ENCODE results near the gene ALG8.

ALG8 gene

DNA sequence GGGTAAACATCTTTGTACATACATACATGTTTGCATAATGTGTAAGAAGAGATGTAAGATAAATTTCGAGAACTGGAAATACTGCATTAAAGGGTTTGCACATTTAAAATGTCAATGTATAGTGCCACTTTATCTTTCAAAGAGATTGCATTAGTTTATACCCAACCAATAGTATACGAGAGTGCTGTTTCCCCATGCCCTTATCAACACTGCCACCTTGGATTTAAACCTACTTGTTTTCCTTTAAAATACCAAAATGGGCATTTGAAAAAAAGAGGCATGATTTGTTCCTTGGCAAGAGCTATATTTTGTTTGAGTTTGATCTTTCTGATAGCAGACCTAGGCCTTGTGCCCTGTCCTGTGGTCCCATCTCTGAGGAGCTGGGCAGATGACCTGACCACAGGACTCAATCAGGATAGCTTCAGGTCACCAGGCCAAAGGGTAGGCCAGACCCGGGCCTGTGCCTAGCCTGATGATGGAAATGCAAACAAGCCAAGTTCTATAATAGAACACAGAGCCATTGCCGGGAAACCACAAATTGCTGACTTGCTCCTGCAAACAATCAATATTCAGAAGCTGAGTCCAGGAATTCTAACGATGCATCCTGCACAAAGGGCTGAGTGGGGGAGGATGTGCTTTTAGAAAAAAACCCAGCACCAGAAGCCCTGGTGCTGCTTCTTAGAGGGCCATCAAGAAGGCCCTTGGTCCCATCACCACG, 16.9 kb upstream of the ALG8 start:
- Histone ChIP-seq H3K4me3 (ENCODE audit: low read length) (no peak overlapping the region), H4K5ac (ENCODE audit: low read length) (no peak overlapping the region), H3K18ac (ENCODE audit: low read length) (no peak overlapping the region), H3K9ac (ENCODE audit: low read length) (no peak overlapping the region), H3K4me2 (ENCODE audit: low read length) (no peak overlapping the region), H2BK120ac (ENCODE audit: low read depth, low read length) (no peak overlapping the region), H2AK5ac (ENCODE audit: low read length) (no peak overlapping the region), H3K36me3 (ENCODE audit: control insufficient read depth, insufficient read depth, low read length) (no peaks in the 10 kb centered on the region), H4K8ac (ENCODE audit: low read depth, low read length) (no peak overlapping the region), H3K4ac (ENCODE audit: low read depth, low read length) (no peak overlapping the region), H3K27me3 (ENCODE audit: insufficient read depth, low read length, poor library complexity) (no peaks in the 10 kb centered on the region), H2BK15ac (replicated peaks; ENCODE audit: low read depth) (no peak overlapping the region), H3K4me1 (ENCODE audit: control insufficient read depth, low read depth, low read length) (no peaks in the 10 kb centered on the region), H3K23ac (ENCODE audit: low read length) (no peak overlapping the region), H3K27ac (ENCODE audit: low read depth, low read length) (no peak overlapping the region), H2BK5ac (ENCODE audit: low read length) (no peak overlapping the region), H3K56ac (ENCODE audit: low read length) (no peak overlapping the region), H3K79me1 (ENCODE audit: low read length) (no peaks in the 10 kb centered on the region), H3K79me2 (ENCODE audit: control insufficient read depth, insufficient read depth, low read length) (no peaks in the 10 kb centered on the region)
- no CpG with 5 or more reads among the region's 6 CpGs for WGBS (ENCODE audit: extremely low coverage, insufficient coverage, low lambda C conversion rate)
- DNase-seq: no peak

DNA sequence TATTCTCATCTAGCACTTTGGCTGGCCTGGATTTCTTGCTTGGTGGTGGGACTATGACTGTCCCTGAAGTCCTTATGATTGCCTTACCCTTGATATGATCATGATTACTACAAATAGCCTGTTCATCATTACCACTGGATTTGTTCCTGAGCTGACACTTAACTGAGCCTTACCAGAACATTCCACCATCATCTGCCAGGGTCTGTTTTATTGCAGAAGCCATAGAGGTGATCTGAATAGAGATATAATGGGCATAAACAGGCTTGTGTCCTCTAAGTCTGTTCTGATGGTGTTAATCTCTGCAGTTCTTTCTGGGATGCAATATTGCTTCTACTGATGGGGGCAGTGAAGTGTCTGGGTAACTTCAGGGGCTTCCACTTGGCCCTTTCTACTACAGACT, 12.4 kb upstream of the ALG8 start:
- Histone ChIP-seq H3K27me3 (ENCODE audit: insufficient read depth, low read length, poor library complexity) (no peaks in the 10 kb centered on the region), H3K79me2 (ENCODE audit: control insufficient read depth, insufficient read depth, low read length) (no peaks in the 10 kb centered on the region), H2BK15ac (replicated peaks; ENCODE audit: low read depth) (no peak overlapping the region), H3K56ac (ENCODE audit: low read length) (no peak overlapping the region), H3K36me3 (ENCODE audit: control insufficient read depth, insufficient read depth, low read length) (no peaks in the 10 kb centered on the region), H3K18ac (ENCODE audit: low read length) (no peak overlapping the region), H2BK120ac (ENCODE audit: low read depth, low read length) (no peak overlapping the region), H3K4me2 (ENCODE audit: low read length) (no peak overlapping the region), H3K4ac (ENCODE audit: low read depth, low read length) (no peak overlapping the region), H3K27ac (ENCODE audit: low read depth, low read length) (no peak overlapping the region), H3K4me1 (ENCODE audit: control insufficient read depth, low read depth, low read length) (no peaks in the 10 kb centered on the region), H2BK5ac (ENCODE audit: low read length) (no peak overlapping the region), H2AK5ac (ENCODE audit: low read length) (no peak overlapping the region), H3K23ac (ENCODE audit: low read length) (no peak overlapping the region), H4K8ac (ENCODE audit: low read depth, low read length) (no peak overlapping the region), H3K4me3 (ENCODE audit: low read length) (no peak overlapping the region), H4K5ac (ENCODE audit: low read length) (no peak overlapping the region), H3K9ac (ENCODE audit: low read length) (no peak overlapping the region), H3K79me1 (ENCODE audit: low read length) (no peaks in the 10 kb centered on the region)
- no peak for DNase-seq

DNA sequence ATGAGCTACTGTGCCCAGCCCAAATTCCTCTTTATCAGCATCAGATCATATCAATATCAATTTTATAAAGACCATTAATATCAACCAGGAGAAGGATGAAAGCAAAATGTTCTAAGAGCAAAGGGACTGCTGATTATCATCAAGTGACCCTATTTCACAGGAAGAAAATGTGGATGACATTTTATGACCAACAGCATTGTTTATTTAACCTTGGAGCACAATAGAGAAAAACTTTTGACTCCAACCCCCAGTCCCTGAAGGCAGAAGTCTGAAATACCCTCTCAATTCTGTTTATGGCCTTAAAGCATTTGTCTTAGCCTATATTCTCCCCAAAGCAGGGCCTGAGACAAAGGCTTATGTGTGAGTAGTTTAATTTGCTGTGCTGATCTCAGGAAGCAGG, 11.3 kb upstream of the ALG8 start:
- H4K8ac ChIP-seq (ENCODE audit: low read depth, low read length): no peak overlapping the region
- no peak overlapping the region for H3K18ac ChIP-seq (ENCODE audit: low read length)
- H2BK5ac ChIP-seq (ENCODE audit: low read length): no peak overlapping the region
- no peak overlapping the region for H3K4me2 ChIP-seq (ENCODE audit: low read length)
- H3K79me1 ChIP-seq (ENCODE audit: low read length): no peaks in the 10 kb centered on the region
- no peak for DNase-seq
- H2AK5ac ChIP-seq (ENCODE audit: low read length): no peak overlapping the region
- H3K36me3 ChIP-seq (ENCODE audit: control insufficient read depth, insufficient read depth, low read length): no peaks in the 10 kb centered on the region
- no peak overlapping the region for H4K5ac ChIP-seq (ENCODE audit: low read length)
- no peak overlapping the region for H2BK15ac ChIP-seq (replicated peaks; ENCODE audit: low read depth)
- no peak overlapping the region for H2BK120ac ChIP-seq (ENCODE audit: low read depth, low read length)
- H3K4me1 ChIP-seq (ENCODE audit: control insufficient read depth, low read depth, low read length): no peaks in the 10 kb centered on the region
- no peak overlapping the region for H3K4ac ChIP-seq (ENCODE audit: low read depth, low read length)
- H3K79me2 ChIP-seq (ENCODE audit: control insufficient read depth, insufficient read depth, low read length): no peaks in the 10 kb centered on the region
- H3K23ac ChIP-seq (ENCODE audit: low read length): no peak overlapping the region
- no peak overlapping the region for H3K9ac ChIP-seq (ENCODE audit: low read length)
- no peak overlapping the region for H3K4me3 ChIP-seq (ENCODE audit: low read length)
- H3K56ac ChIP-seq (ENCODE audit: low read length): no peak overlapping the region
- H3K27ac ChIP-seq (ENCODE audit: low read depth, low read length): no peak overlapping the region
- H3K27me3 ChIP-seq (ENCODE audit: insufficient read depth, low read length, poor library complexity): no peaks in the 10 kb centered on the region

GRCh38 chr11:78150346-78150745, 10.9 kb upstream of the ALG8 start:
- Histone ChIP-seq H3K36me3 (ENCODE audit: control insufficient read depth, insufficient read depth, low read length) (no peaks in the 10 kb centered on the region), H2BK15ac (replicated peaks; ENCODE audit: low read depth) (no peak overlapping the region), H3K23ac (ENCODE audit: low read length) (no peak overlapping the region), H3K56ac (ENCODE audit: low read length) (no peak overlapping the region), H2BK120ac (ENCODE audit: low read depth, low read length) (no peak overlapping the region), H3K4me1 (ENCODE audit: control insufficient read depth, low read depth, low read length) (no peaks in the 10 kb centered on the region), H2AK5ac (ENCODE audit: low read length) (no peak overlapping the region), H3K4me2 (ENCODE audit: low read length) (no peak overlapping the region), H2BK5ac (ENCODE audit: low read length) (no peak overlapping the region), H3K4ac (ENCODE audit: low read depth, low read length) (no peak overlapping the region), H3K9ac (ENCODE audit: low read length) (no peak overlapping the region), H4K8ac (ENCODE audit: low read depth, low read length) (no peak overlapping the region), H4K5ac (ENCODE audit: low read length) (no peak overlapping the region), H3K4me3 (ENCODE audit: low read length) (no peak overlapping the region), H3K27ac (ENCODE audit: low read depth, low read length) (no peak overlapping the region), H3K79me1 (ENCODE audit: low read length) (no peaks in the 10 kb centered on the region), H3K18ac (ENCODE audit: low read length) (no peak overlapping the region), H3K27me3 (ENCODE audit: insufficient read depth, low read length, poor library complexity) (no peaks in the 10 kb centered on the region), H3K79me2 (ENCODE audit: control insufficient read depth, insufficient read depth, low read length) (no peaks in the 10 kb centered on the region)
- WGBS (ENCODE audit: extremely low coverage, insufficient coverage, low lambda C conversion rate): no CpG with 5 or more reads among the region's 4 CpGs
- no peak for DNase-seq

- H4K5ac ChIP-seq (ENCODE audit: low read length): no peak overlapping the region
- H3K4me3 ChIP-seq (ENCODE audit: low read length): no peak overlapping the region
- H3K79me1 ChIP-seq (ENCODE audit: low read length): no peaks in the 10 kb centered on the region
- no peak overlapping the region for H4K8ac ChIP-seq (ENCODE audit: low read depth, low read length)
- no peak overlapping the region for H3K23ac ChIP-seq (ENCODE audit: low read length)
- H3K27ac ChIP-seq (ENCODE audit: low read depth, low read length): no peak overlapping the region
- H2BK120ac ChIP-seq (ENCODE audit: low read depth, low read length): no peak overlapping the region
- no peak for DNase-seq
- H3K79me2 ChIP-seq (ENCODE audit: control insufficient read depth, insufficient read depth, low read length): no peaks in the 10 kb centered on the region
- H3K4me2 ChIP-seq (ENCODE audit: low read length): no peak overlapping the region
- WGBS (ENCODE audit: extremely low coverage, insufficient coverage, low lambda C conversion rate): no CpG with 5 or more reads among the region's 1 CpG
- no peak overlapping the region for H3K56ac ChIP-seq (ENCODE audit: low read length)
- H3K4me1 ChIP-seq (ENCODE audit: control insufficient read depth, low read depth, low read length): no peaks in the 10 kb centered on the region
- no peak overlapping the region for H3K4ac ChIP-seq (ENCODE audit: low read depth, low read length)
- H3K18ac ChIP-seq (ENCODE audit: low read length): no peak overlapping the region
- H2AK5ac ChIP-seq (ENCODE audit: low read length): no peak overlapping the region
- no peak overlapping the region for H3K9ac ChIP-seq (ENCODE audit: low read length)
- no peaks in the 10 kb centered on the region for H3K27me3 ChIP-seq (ENCODE audit: insufficient read depth, low read length, poor library complexity)
- H2BK5ac ChIP-seq (ENCODE audit: low read length): no peak overlapping the region
- H2BK15ac ChIP-seq (replicated peaks; ENCODE audit: low read depth): no peak overlapping the region
- H3K36me3 ChIP-seq (ENCODE audit: control insufficient read depth, insufficient read depth, low read length): no peaks in the 10 kb centered on the region
Observed at GRCh38 chr11:78149646-78150045, 10.2 kb upstream of the ALG8 start.

- Histone ChIP-seq H3K36me3 (ENCODE audit: control insufficient read depth, insufficient read depth, low read length) (no peaks in the 10 kb centered on the region), H2AK5ac (ENCODE audit: low read length) (no peak overlapping the region), H3K4ac (ENCODE audit: low read depth, low read length) (no peak overlapping the region), H2BK120ac (ENCODE audit: low read depth, low read length) (no peak overlapping the region), H3K23ac (ENCODE audit: low read length) (no peak overlapping the region), H4K5ac (ENCODE audit: low read length) (no peak overlapping the region), H2BK15ac (replicated peaks; ENCODE audit: low read depth) (no peak overlapping the region), H3K27ac (ENCODE audit: low read depth, low read length) (no peak overlapping the region), H3K79me1 (ENCODE audit: low read length) (no peaks in the 10 kb centered on the region), H3K9ac (ENCODE audit: low read length) (no peak overlapping the region), H2BK5ac (ENCODE audit: low read length) (no peak overlapping the region), H4K8ac (ENCODE audit: low read depth, low read length) (no peak overlapping the region), H3K27me3 (ENCODE audit: insufficient read depth, low read length, poor library complexity) (no peaks in the 10 kb centered on the region), H3K4me2 (ENCODE audit: low read length) (no peak overlapping the region), H3K4me3 (ENCODE audit: low read length) (no peak overlapping the region), H3K79me2 (ENCODE audit: control insufficient read depth, insufficient read depth, low read length) (no peaks in the 10 kb centered on the region), H3K18ac (ENCODE audit: low read length) (no peak overlapping the region), H3K56ac (ENCODE audit: low read length) (no peak overlapping the region), H3K4me1 (ENCODE audit: control insufficient read depth, low read depth, low read length) (no peaks in the 10 kb centered on the region)
- no peak for DNase-seq
- WGBS (ENCODE audit: extremely low coverage, insufficient coverage, low lambda C conversion rate): no CpG with 5 or more reads among the region's 2 CpGs
Observed at GRCh38 chr11:78147807-78148206, 8.4 kb upstream of the ALG8 start.

All from mesendoderm (in vitro differentiated cells).